Left lung (tissue), 10 donors: Measurements from ENCODE around the gene FLII. TPM values are rescaled to one million over a fixed set of nuclear protein-coding genes. Genes with fewer than 3 reads are reported as not detected.

Experiments
- ATAC-seq: fragments of 200-7000 bp; cut with Tn5 transposase; one replicate; pipeline ENCODE4 v1.9.1; 2020; ENCODE audit warnings: moderate library complexity
- DNase-seq, 4 donors: peaks; one replicate each; pipeline ENCODE4 v3.0.0-alpha.2; 2013 to 2020
- H3K27ac ChIP-seq, 2 donors: fragments of 200-600 bp; sonication (generic) in 1 of 2; one replicate each; pipeline versions ENCODE4 v1.5.0 to v1.8.0; 2020 to 2021
- H3K27me3 ChIP-seq, 2 donors: fragments of 200-600 bp; sonication (generic) in 1 of 2; one replicate each; pipeline versions ENCODE4 v1.5.0 to v1.8.0; 2020 to 2021
- H3K36me3 ChIP-seq, 2 donors: fragments of 200-600 bp; sonication (generic) in 1 of 2; one replicate each; pipeline versions ENCODE4 v1.5.0 to v1.8.0; 2020 to 2021
- H3K4me1 ChIP-seq, 2 donors: fragments of 200-600 bp; one replicate each; pipeline ENCODE4 v1.8.0; 2021
- H3K4me3 ChIP-seq, 2 donors: fragments of 200-600 bp; sonication (generic) in 1 of 2; one replicate each; pipeline versions ENCODE4 v1.5.0 to v1.8.0; 2020 to 2021; ENCODE audit warnings: mild to moderate bottlenecking in 1 of 2
- H3K9me3 ChIP-seq, 2 donors: fragments of 200-600 bp; sonication (generic) in 1 of 2; one replicate each; pipeline versions ENCODE4 v1.5.0 to v1.8.0; 2020 to 2021
- CTCF ChIP-seq, 2 donors: fragments of 200-600 bp; sonication (generic) in 1 of 2; IDR thresholded peaks; one replicate each; pipeline versions ENCODE4 v1.5.0 to v1.8.0; 2021; ENCODE audit warnings: antibody characterized with exemption in 2 of 2
- intact Hi-C, 2 donors: fragments of 100-400 bp; cut with DNase I; formaldehyde crosslinking; loops; one replicate each; pipeline versions ENCODE4 v1.11.2 to v1.14.2; 2022
- polyA plus RNA-seq, 6 donors: library from polyadenylated mRNA; unstranded; fragments of 120-200 nt; gene quantifications; one replicate each; pipeline ENCODE4 v1.2.1, GENCODE V29; 2013; ENCODE audit not compliant: insufficient read length in 6 of 6
- total RNA-seq, 2 donors: library from RNA; stranded (reverse); fragmentation: NEBNext Ultra II Directional; extraction: Animal tissue kit (Norgen Biotek cat#: 25700); gene quantifications; one replicate each; pipeline ENCODE4 v1.2.1, GENCODE V29; 2021
- donor health status: DM: no; HTN: yes; CAD: no.
- donor health status: DM: no; HTN: no; CAD: no.

FLII gene
- total and polyA plus RNA-seq, 8 donors = 124 to 381 (median 146) TPM

- DNase-seq = no peak
- no peak for ATAC-seq
- H3K36me3 ChIP-seq = peaks cover 0 to 92% of the 10 kb centered on the region in 2 donors
These were observed 60.0 kb downstream of the FLII start for GRCh38 chr17:18198530-18198929.

GRCh38 chr17:18197535-18198194 is 60.9 kb downstream of the FLII start:
- no peak for TF ChIP-seq CTCF (IDR thresholded peaks at IDR 0.05)
- DNase-seq (no peak), ATAC-seq (no peak)
- no peak overlapping the region for H3K4me3 ChIP-seq
- H3K27me3 ChIP-seq = no peaks in the 10 kb centered on the region
- intact Hi-C loops = no loop called here
- peaks cover 0 to 91% of the 10 kb centered on the region in 2 donors for H3K36me3 ChIP-seq
- peaks cover 4 to 38% of the 10 kb centered on the region in 2 donors for H3K4me1 ChIP-seq
- H3K9me3 ChIP-seq = no peaks in the 10 kb centered on the region
- no peak overlapping the region for H3K27ac ChIP-seq

More at GRCh38 chr17:18198530-18198929, 60.0 kb downstream of the FLII start:
- Histone ChIP-seq H3K27ac (no peak overlapping the region), H3K4me3 (no peak overlapping the region), H3K27me3 (no peaks in the 10 kb centered on the region), H3K4me1 (peaks cover 4 to 37% of the 10 kb centered on the region in 2 donors), H3K9me3 (no peaks in the 10 kb centered on the region)
- intact Hi-C loops = no loop called here
- TF ChIP-seq CTCF (IDR thresholded peaks at IDR 0.05) = no peak

GRCh38 chr17:18195246-18195645 is 63.3 kb downstream of the FLII start:
- Histone ChIP-seq H3K4me3 (no peak overlapping the region), H3K9me3 (no peaks in the 10 kb centered on the region), H3K4me1 (peaks cover 14 to 57% of the 10 kb centered on the region in 2 donors), H3K27ac (no peak overlapping the region), H3K27me3 (no peaks in the 10 kb centered on the region), H3K36me3 (peaks cover 0 to 79% of the 10 kb centered on the region in 2 donors)
- ATAC-seq = no peak
- no peak for DNase-seq
- intact Hi-C loops = no loop called here
- no peak for TF ChIP-seq CTCF (IDR thresholded peaks at IDR 0.05)

Other genes starting within 250 kb of the FLII start
- gene ATPAF2, start 219.6 kb downstream of the FLII start, total RNA-seq = 10 to 100 TPM; 36.8 to 38.2 TPM
- gene ATPAF2, start 219.6 kb downstream of the FLII start, polyA plus RNA-seq = 10 to 100 TPM; 21.3 to 26.6 (median 22.8) TPM
- gene GID4, start 219.3 kb downstream of the FLII start, total RNA-seq = 1 to 10 TPM; 7.9 to 8.8 TPM
- gene GID4, start 219.3 kb downstream of the FLII start, polyA plus RNA-seq = 10 to 100 TPM; 12.4 to 15.1 (median 13.4) TPM
- gene DRG2, start 170.8 kb downstream of the FLII start, total RNA-seq = 10 to 100 TPM; 30.1 to 32.9 TPM
- 10 to 100 TPM; 38.2 to 48.2 (median 38.4) TPM for gene DRG2, start 170.8 kb downstream of the FLII start, polyA plus RNA-seq
- gene MYO15A, start 150.0 kb downstream of the FLII start, total RNA-seq = 1 to 10 TPM; 1.3 to 1.6 TPM
- gene MYO15A, start 150.0 kb downstream of the FLII start, polyA plus RNA-seq = 1 to 10 TPM; 1.7 to 3.2 (median 2.9) TPM
- gene ALKBH5, start 74.9 kb downstream of the FLII start, total RNA-seq = 10 to 100 TPM; 87.6 to 99.6 TPM
- 10 to 100 TPM; 53.6 to 68.2 (median 59.8) TPM for gene ALKBH5, start 74.9 kb downstream of the FLII start, polyA plus RNA-seq
- gene LLGL1, start 33.1 kb downstream of the FLII start, total RNA-seq = 10 to 100 TPM; 14.4 to 17.8 TPM
- 10 to 100 TPM; 28.4 to 40.9 (median 36.9) TPM for gene LLGL1, start 33.1 kb downstream of the FLII start, polyA plus RNA-seq
- gene MIEF2, start 1.9 kb upstream of the FLII start, total RNA-seq = 10 to 100 TPM in 1 of 2 donors, 1 to 10 TPM in 1; 9.0 to 16.3 TPM
- 10 to 100 TPM in 4 of 6 donors, 1 to 10 TPM in 2; 8.3 to 12.5 (median 11.1) TPM for gene MIEF2, start 1.9 kb upstream of the FLII start, polyA plus RNA-seq
- 10 to 100 TPM; 24.7 to 43.8 TPM for gene TOP3A, start 56.3 kb upstream of the FLII start, total RNA-seq
- gene TOP3A, start 56.3 kb upstream of the FLII start, polyA plus RNA-seq = 10 to 100 TPM; 47.6 to 65.1 (median 52.3) TPM
- 10 to 100 TPM; 16.7 to 23.4 TPM for gene SMCR8, start 56.6 kb upstream of the FLII start, total RNA-seq
- 10 to 100 TPM; 12.0 to 13.7 (median 13.0) TPM for gene SMCR8, start 56.6 kb upstream of the FLII start, polyA plus RNA-seq
- gene SHMT1, start 104.8 kb upstream of the FLII start, total RNA-seq = 10 to 100 TPM; 38.1 to 45.3 TPM
- gene SHMT1, start 104.8 kb upstream of the FLII start, polyA plus RNA-seq = 10 to 100 TPM; 23.3 to 27.8 (median 26.1) TPM
- 1 to 10 TPM; 2.3 to 3.1 TPM for gene EVPLL, start 119.0 kb upstream of the FLII start, total RNA-seq
- gene EVPLL, start 119.0 kb upstream of the FLII start, polyA plus RNA-seq = 1 to 10 TPM in 1 of 6 donors, under 1 TPM in 5; 0.26 to 1.3 (median 0.74) TPM
- under 1 TPM in 1 of 2 donors, not detected in 1; 0.45 TPM for gene LGALS9C, start 218.1 kb upstream of the FLII start, total RNA-seq
- under 1 TPM in 2 of 6 donors, not detected in 4; 0.13 to 0.17 TPM for gene LGALS9C, start 218.1 kb upstream of the FLII start, polyA plus RNA-seq